CD14-positive monocyte (primary cell): Measurements from ENCODE around the gene TACC2. TPM values are rescaled to one million over a fixed set of nuclear protein-coding genes. Genes with fewer than 3 reads are reported as not detected.

Source experiments
- DNase-seq, 3 donors: peaks; one replicate each; pipeline ENCODE4 v3.0.0-alpha.2; 2011 to 2022
- H2AFZ ChIP-seq: 2 replicates; pipeline ENCODE4 v1.6.0; 2012; ENCODE audit warnings: mild to moderate bottlenecking, low read depth, low read length, inconsistent platforms; ENCODE audit not compliant: insufficient read depth, poor library complexity, severe bottlenecking
- H3K27ac ChIP-seq, 2 donors: 1 replicate in 1 of 2; 2 replicates in 1 of 2; pipeline ENCODE4 v1.5.1; 2012 to 2013; ENCODE audit warnings: low read length in 2 of 2, control low read depth in 1 of 2, inconsistent platforms in 1 of 2, low read depth in 1 of 2, mild to moderate bottlenecking in 1 of 2
- H3K27me3 ChIP-seq, 2 donors: one replicate each; pipeline versions ENCODE4 v1.6.0 to v1.6.1; 2011 to 2013; ENCODE audit warnings: low read length in 2 of 2; ENCODE audit not compliant: control insufficient read depth in 2 of 2, insufficient read depth in 2 of 2
- H3K36me3 ChIP-seq, 2 donors: replicated peaks in 1 of 2; 1 replicate in 1 of 2; 2 replicates in 1 of 2; pipeline versions ENCODE4 v1.5.1 to v1.6.1; 2012 to 2013; ENCODE audit warnings: low read length in 2 of 2, control low read depth in 1 of 2, inconsistent platforms in 1 of 2, mild to moderate bottlenecking in 1 of 2; ENCODE audit not compliant: insufficient read depth in 2 of 2, control insufficient read depth in 1 of 2
- H3K4me1 ChIP-seq, 2 donors: 1 replicate in 1 of 2; 2 replicates in 1 of 2; pipeline versions ENCODE4 v1.5.1 to v1.6.1; 2012 to 2013; ENCODE audit warnings: low read length in 2 of 2, control low read depth in 1 of 2, inconsistent platforms in 1 of 2, mild to moderate bottlenecking in 1 of 2, moderate library complexity in 1 of 2; ENCODE audit not compliant: insufficient read depth in 2 of 2, control insufficient read depth in 1 of 2
- H3K4me2 ChIP-seq: replicated peaks from 2 replicates; pipeline ENCODE3; 2012; ENCODE audit warnings: low read length, moderate library complexity, mild to moderate bottlenecking; ENCODE audit not compliant: poor library complexity, severe bottlenecking; ENCODE audit errors: extremely low read depth
- H3K4me3 ChIP-seq, 3 experiments: fragments of 200-600 bp in 1 of 3; sonication (generic) in 1 of 3; replicated peaks in 1 of 3; 1 replicate in 2 of 3; 2 replicates in 1 of 3; pipeline ENCODE4 v1.5.1; 2011 to 2013; ENCODE audit warnings: low read length in 3 of 3, mild to moderate bottlenecking in 3 of 3, control low read depth in 2 of 3, low read depth in 2 of 3, inconsistent platforms in 1 of 3, moderate library complexity in 1 of 3
- H3K79me2 ChIP-seq: 2 replicates; pipeline ENCODE4 v1.6.0; 2012; ENCODE audit warnings: mild to moderate bottlenecking, control low read depth, inconsistent platforms, low read length, moderate library complexity; ENCODE audit not compliant: insufficient read depth
- H3K9ac ChIP-seq: 2 replicates; pipeline ENCODE4 v1.6.0; 2017; ENCODE audit warnings: low read length, mild to moderate bottlenecking; ENCODE audit not compliant: insufficient read depth, poor library complexity, severe bottlenecking
- H3K9me3 ChIP-seq, 2 donors: replicated peaks in 1 of 2; 1 replicate in 1 of 2; 2 replicates in 1 of 2; pipeline versions ENCODE4 v1.5.1 to v1.6.1; 2012 to 2013; ENCODE audit warnings: low read length in 2 of 2, control low read depth in 1 of 2; ENCODE audit not compliant: control insufficient read depth in 1 of 2, insufficient read depth in 1 of 2
- H4K20me1 ChIP-seq: 2 replicates; pipeline ENCODE4 v1.6.0; 2012; ENCODE audit warnings: mild to moderate bottlenecking, low read length, control low read depth, moderate library complexity; ENCODE audit not compliant: insufficient read depth
- H3K27ac Mint-ChIP-seq, 7 donors: one replicate each; pipeline ENCODE4 v1.8.0; 2020; ENCODE audit warnings: mild to moderate bottlenecking in 7 of 7, mixed read lengths in 7 of 7, moderate library complexity in 6 of 7, inconsistent platforms in 2 of 7
- H3K27me3 Mint-ChIP-seq, 3 donors: one replicate each; pipeline ENCODE4 v1.8.0; 2021 to 2022; ENCODE audit warnings: low read depth in 3 of 3, mild to moderate bottlenecking in 3 of 3, mixed read lengths in 3 of 3, moderate library complexity in 3 of 3, inconsistent platforms in 1 of 3
- H3K36me3 Mint-ChIP-seq, 2 donors: one replicate each; pipeline ENCODE4 v1.8.0; 2020; ENCODE audit warnings: mixed read lengths in 2 of 2, inconsistent platforms in 1 of 2, mild to moderate bottlenecking in 1 of 2
- H3K4me1 Mint-ChIP-seq: one replicate; pipeline ENCODE4 v1.8.0; 2020; ENCODE audit warnings: mild to moderate bottlenecking, mixed read lengths
- H3K4me3 Mint-ChIP-seq, 2 donors: one replicate each; pipeline ENCODE4 v1.8.0; 2020; ENCODE audit warnings: mild to moderate bottlenecking in 2 of 2, mixed read lengths in 2 of 2, moderate library complexity in 1 of 2
- H3K9me3 Mint-ChIP-seq, 7 donors: one replicate each; pipeline ENCODE4 v1.8.0; 2020 to 2022; ENCODE audit warnings: mixed read lengths in 7 of 7, mild to moderate bottlenecking in 6 of 7, moderate library complexity in 6 of 7, inconsistent platforms in 2 of 7
- CTCF ChIP-seq: fragments of 200-600 bp; IDR thresholded peaks from one replicate; pipeline ENCODE4 v1.8.0; 2022; ENCODE audit warnings: antibody characterized with exemption, mild to moderate bottlenecking
- WGBS: methylation state at CpG from one replicate; pipeline ENCODE4 v1.1.5; 2013; ENCODE audit warnings: missing lambda C conversion rate; ENCODE audit not compliant: insufficient coverage; 5-methylcytosine and 5-hydroxymethylcytosine counted together
- intact Hi-C, 2 donors: fragments of 100-400 bp; cut with micrococcal nuclease; formaldehyde crosslinking; loops; one replicate each; pipeline versions ENCODE4 v1.15.0 to v1.15.1; 2023
- polyA plus RNA-seq, 3 donors: library from polyadenylated mRNA; depleted of rRNA in 1 of 3; unstranded in 2 of 3; stranded (reverse) in 1 of 3; fragments of 300-500 nt in 2 of 3; fragments of >200 nt in 1 of 3; fragmentation: Illumina TruSeq in 2 of 3; gene quantifications; 1 replicate in 2 of 3; 2 replicates in 1 of 3; pipeline ENCODE4 v1.2.3, GENCODE V29; 2012 to 2021

Gene TACC2
- polyA plus RNA-seq, 3 donors = 0.03 TPM; not detected in 2

GRCh38 chr10:122204691-122205489 lies 215.9 kb downstream of the TACC2 start:
- Histone ChIP-seq H3K9me3 (no peaks in the 10 kb centered on the region), H2AFZ (no peak overlapping the region), H3K9ac (no peak overlapping the region), H3K79me2 (no peaks in the 10 kb centered on the region), H3K27me3 (no peaks in the 10 kb centered on the region), H3K4me3 (no peak overlapping the region), H3K4me2 (no peak overlapping the region), H4K20me1 (no peaks in the 10 kb centered on the region), H3K36me3 (no peaks in the 10 kb centered on the region), H3K27ac (no peak overlapping the region), H3K4me1 (no peaks in the 10 kb centered on the region)
- H3K4me3 Mint-ChIP-seq = no peak overlapping the region
- DNase-seq = no peak
- no peaks in the 10 kb centered on the region for H3K4me1 Mint-ChIP-seq
- H3K9me3 Mint-ChIP-seq = peaks cover 0 to 7% (median 2%) of the 10 kb centered on the region in 7 donors
- H3K27me3 Mint-ChIP-seq = peaks cover 1 to 9% (median 6%) of the 10 kb centered on the region in 3 donors
- TF ChIP-seq CTCF = no peak
- H3K36me3 Mint-ChIP-seq = no peaks in the 10 kb centered on the region
- WGBS = 88% methylated on average over 10 of the region's 15 CpGs
- intact Hi-C loops = no loop called here
- no peak overlapping the region for H3K27ac Mint-ChIP-seq

- Histone ChIP-seq H3K27me3 (no peaks in the 10 kb centered on the region), H3K9me3 (peaks cover 0 to 2% of the 10 kb centered on the region in 2 donors), H3K27ac (no peak overlapping the region), H2AFZ (no peak overlapping the region), H3K4me2 (no peak overlapping the region), H4K20me1 (no peaks in the 10 kb centered on the region), H3K4me3 (no peak overlapping the region), H3K4me1 (no peaks in the 10 kb centered on the region), H3K9ac (no peak overlapping the region), H3K79me2 (no peaks in the 10 kb centered on the region), H3K36me3 (no peaks in the 10 kb centered on the region)
- WGBS = 95% methylated on average over 4 of the region's 6 CpGs
- intact Hi-C loops = no loop called here
- no peak overlapping the region for H3K4me3 Mint-ChIP-seq
- no peaks in the 10 kb centered on the region for H3K36me3 Mint-ChIP-seq
- H3K27ac Mint-ChIP-seq = no peak overlapping the region
- H3K27me3 Mint-ChIP-seq = peaks cover 1 to 11% (median 6%) of the 10 kb centered on the region in 3 donors
- H3K9me3 Mint-ChIP-seq = peaks cover 2 to 8% (median 4%) of the 10 kb centered on the region in 7 donors
- DNase-seq = no peak
- TF ChIP-seq CTCF = no peak
- no peaks in the 10 kb centered on the region for H3K4me1 Mint-ChIP-seq
Observed at GRCh38 chr10:122206471-122207065, 217.6 kb downstream of the TACC2 start.
